ENCODE results near the gene COTL1. TPM values are rescaled to one million over a fixed set of nuclear protein-coding genes. Genes with fewer than 3 reads are reported as not detected.

COTL1 gene
- total and polyA plus RNA-seq, 9 donors = 13.8 to 46.4 (median 29.3) TPM

- H3K4me1 ChIP-seq (ENCODE audit: insufficient read depth) = peaks cover 7% of the 10 kb centered on the region
Observed at GRCh38 chr16:84589975-84590719, 27.7 kb downstream of the COTL1 start.

GRCh38 chr16:84588991-84589390 is 28.9 kb downstream of the COTL1 start:
- WGBS, 3 donors = 88 to 92% (median 90%) methylated on average over 8 of the region's 8 CpGs

More at GRCh38 chr16:84589975-84590719, 27.7 kb downstream of the COTL1 start:
- WGBS, 3 donors = 93 to 97% (median 96%) methylated on average over 24 of the region's 24 CpGs
- Histone ChIP-seq H3K36me3 (no peaks in the 10 kb centered on the region), H3K27ac (no peak overlapping the region), H3K9me3 (no peaks in the 10 kb centered on the region), H3K4me3 (no peak overlapping the region), H3K27me3 (no peaks in the 10 kb centered on the region)
- no peak for DNase-seq
- intact Hi-C loops (cut with DNase I) = no loop called here
- no peak for TF ChIP-seq CTCF (IDR thresholded peaks at IDR 0.05)

GRCh38 chr16:84585886-84586285 is 32.0 kb downstream of the COTL1 start:
- Histone ChIP-seq H3K4me1 (ENCODE audit: insufficient read depth) (no peaks in the 10 kb centered on the region), H3K27ac (no peak overlapping the region), H3K4me3 (no peak overlapping the region), H3K9me3 (no peaks in the 10 kb centered on the region), H3K27me3 (no peaks in the 10 kb centered on the region), H3K36me3 (no peaks in the 10 kb centered on the region)
- no peak for DNase-seq
- 82 to 84% (median 82%) methylated on average over 10 of the region's 10 CpGs for WGBS, 3 donors
- intact Hi-C loops (cut with DNase I) = no loop called here
- TF ChIP-seq POLR2A (IDR thresholded peaks at IDR 0.05) (no peak), CTCF (IDR thresholded peaks at IDR 0.05) (no peak), EP300 (IDR thresholded peaks at IDR 0.05) (no peak)

More at GRCh38 chr16:84588991-84589390, 28.9 kb downstream of the COTL1 start:
- Histone ChIP-seq H3K4me1 (ENCODE audit: insufficient read depth) (no peaks in the 10 kb centered on the region), H3K27ac (no peak overlapping the region), H3K9me3 (no peaks in the 10 kb centered on the region), H3K36me3 (no peaks in the 10 kb centered on the region), H3K27me3 (no peaks in the 10 kb centered on the region), H3K4me3 (no peak overlapping the region)
- TF ChIP-seq CTCF (IDR thresholded peaks at IDR 0.05) = no peak
- DNase-seq = no peak
- intact Hi-C loops (cut with DNase I) = no loop called here

- DNase-seq = no peak
- Histone ChIP-seq H3K27ac (no peak overlapping the region), H3K4me3 (no peak overlapping the region), H3K27me3 (no peaks in the 10 kb centered on the region), H3K36me3 (no peaks in the 10 kb centered on the region), H3K9me3 (no peaks in the 10 kb centered on the region), H3K4me1 (ENCODE audit: insufficient read depth) (no peaks in the 10 kb centered on the region)
- WGBS, 3 donors = 83 to 92% (median 88%) methylated on average over 6 of the region's 6 CpGs
- TF ChIP-seq POLR2A (IDR thresholded peaks at IDR 0.05) (no peak), CTCF (IDR thresholded peaks at IDR 0.05) (no peak), EP300 (IDR thresholded peaks at IDR 0.05) (no peak)
- intact Hi-C loops (cut with DNase I) = no loop called here
Observed at GRCh38 chr16:84585467-84585866, 32.4 kb downstream of the COTL1 start.

Data from ovary (tissue), 9 donors.